GM19452 (cell line): ENCODE data around the gene ZBTB4.

Experiments
- ATAC-seq: cut with Tn5 transposase; IDR thresholded peaks from one replicate; pipeline ENCODE4 v1.9.1; 2021; ENCODE audit not compliant: unreplicated experiment

Gene ZBTB4

GRCh38 chr17:7479213-7480088 lies at the start of gene ZBTB4:
Gene ZBTB4 (minus strand): TSS chr17:7479631. CDS start chr17:7466801, 12,830 bp downstream.
- ATAC-seq = no peak

GRCh38 chr17:7528842-7529241 lies 49.4 kb upstream of the ZBTB4 start:
- no peak for ATAC-seq

GRCh38 chr17:7523033-7523432 lies 43.6 kb upstream of the ZBTB4 start:
- ATAC-seq = no peak

GRCh38 chr17:7515911-7516610 lies 36.6 kb upstream of the ZBTB4 start:
- ATAC-seq = no peak

GRCh38 chr17:7513850-7514419 lies 34.5 kb upstream of the ZBTB4 start:
- ATAC-seq = no peak

- no peak for ATAC-seq
Measured at GRCh38 chr17:7512824-7513540, 33.6 kb upstream of the ZBTB4 start.

GRCh38 chr17:7512105-7512504 lies 32.7 kb upstream of the ZBTB4 start:
- ATAC-seq = no peak

GRCh38 chr17:7511108-7511507 lies 31.7 kb upstream of the ZBTB4 start:
- no peak for ATAC-seq

GRCh38 chr17:7509937-7510336 lies 30.5 kb upstream of the ZBTB4 start:
- ATAC-seq = no peak

- no peak for ATAC-seq
Measured at GRCh38 chr17:7508846-7509245, 29.4 kb upstream of the ZBTB4 start.

- no peak for ATAC-seq
Measured at GRCh38 chr17:7508145-7508544, 28.7 kb upstream of the ZBTB4 start.

- no peak for ATAC-seq
Measured at GRCh38 chr17:7503521-7503920, 24.1 kb upstream of the ZBTB4 start.

- no peak for ATAC-seq
Measured at GRCh38 chr17:7502987-7503386, 23.6 kb upstream of the ZBTB4 start.

- ATAC-seq = no peak
Measured at GRCh38 chr17:7502171-7502847, 22.9 kb upstream of the ZBTB4 start.

GRCh38 chr17:7501729-7502128 lies 22.3 kb upstream of the ZBTB4 start:
- ATAC-seq = no peak

GRCh38 chr17:7499161-7499560 lies 19.7 kb upstream of the ZBTB4 start:
- no peak for ATAC-seq

GRCh38 chr17:7497636-7498035 lies 18.2 kb upstream of the ZBTB4 start:
- no peak for ATAC-seq

- ATAC-seq = no peak
Measured at GRCh38 chr17:7497228-7497627, 17.8 kb upstream of the ZBTB4 start.

- no peak for ATAC-seq
Measured at GRCh38 chr17:7496470-7497183, 17.2 kb upstream of the ZBTB4 start.

GRCh38 chr17:7495906-7496434 lies 16.5 kb upstream of the ZBTB4 start:
- ATAC-seq = no peak
